WERI-Rb-1 (cell line): ENCODE measurements around the gene MRPL9.

Source experiments
- DNase-seq: peaks from one replicate; pipeline ENCODE4 v3.0.0-alpha.2; 2020
- H3K27ac ChIP-seq: fragments of 250-450 bp; sonication (Bioruptor Pico); 2 replicates; pipeline ENCODE4 v1.5.1; 2020; ENCODE audit warnings: mild to moderate bottlenecking, moderate library complexity
- H3K27me3 ChIP-seq: fragments of 250-450 bp; sonication (Bioruptor Pico); 2 replicates; pipeline ENCODE4 v1.5.1; 2021; ENCODE audit warnings: mild to moderate bottlenecking, low read depth, moderate library complexity; ENCODE audit not compliant: insufficient read depth, severe bottlenecking
- H3K36me3 ChIP-seq: fragments of 250-450 bp; sonication (Bioruptor Pico); 2 replicates; pipeline ENCODE4 v1.5.1; 2020; ENCODE audit warnings: mild to moderate bottlenecking, moderate library complexity
- H3K4me3 ChIP-seq: 2 replicates; pipeline ENCODE4 v1.5.1; 2011; ENCODE audit warnings: low read depth, mild to moderate bottlenecking, control low read depth, low read length
- H3K9me3 ChIP-seq: fragments of 250-450 bp; sonication (Bioruptor Pico); 2 replicates; pipeline ENCODE4 v1.5.1; 2021; ENCODE audit warnings: mild to moderate bottlenecking, moderate library complexity; ENCODE audit not compliant: severe bottlenecking
- CTCF ChIP-seq: IDR thresholded peaks from 2 replicates; pipeline ENCODE4 v1.5.1; 2011; ENCODE audit warnings: low read depth, mild to moderate bottlenecking, control low read depth, inconsistent platforms, low read length

Gene MRPL9

GRCh38 chr1:151763990-151764389 is 694 bp upstream of the MRPL9 start:
- no peak for DNase-seq
- H3K9me3 ChIP-seq, result no peaks in the 10 kb centered on the region
- peak overlapping the region; percentile 78 for H3K27ac ChIP-seq
- H3K4me3 ChIP-seq, result peak overlapping the region; percentile 73
- no peaks in the 10 kb centered on the region for H3K27me3 ChIP-seq
- H3K36me3 ChIP-seq, result peaks cover 33% of the 10 kb centered on the region
- no peak for TF ChIP-seq CTCF

- Histone ChIP-seq H3K27ac (no peak overlapping the region), H3K27me3 (no peaks in the 10 kb centered on the region), H3K4me3 (no peak overlapping the region), H3K9me3 (no peaks in the 10 kb centered on the region), H3K36me3 (peaks cover 63% of the 10 kb centered on the region)
- no peak for TF ChIP-seq CTCF
- DNase-seq, result no peak
These were observed 2.5 kb downstream of the MRPL9 start for GRCh38 chr1:151760597-151761385.

DNA sequence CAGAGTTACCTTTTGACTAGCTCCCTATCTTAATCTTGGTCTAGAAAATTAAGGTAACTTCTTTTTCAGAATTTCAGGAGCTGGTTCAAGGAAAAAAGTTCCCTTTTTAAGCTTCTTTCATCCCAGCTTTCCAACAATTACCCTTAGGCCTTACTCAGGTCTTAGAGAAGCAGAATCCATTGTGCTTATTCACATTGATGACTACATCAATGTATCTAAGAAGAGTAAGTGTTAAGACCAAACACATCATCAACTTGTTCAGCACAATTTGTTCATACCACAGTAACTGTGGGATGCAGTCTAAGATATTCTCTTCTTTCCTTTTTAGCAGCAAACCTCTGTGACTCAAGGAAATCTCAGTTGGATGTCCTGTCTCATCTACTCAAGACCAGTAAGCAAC is 4.1 kb downstream of the MRPL9 start:
- H3K27me3 ChIP-seq, result no peaks in the 10 kb centered on the region
- no peak overlapping the region for H3K4me3 ChIP-seq
- no peaks in the 10 kb centered on the region for H3K9me3 ChIP-seq
- no peak for TF ChIP-seq CTCF
- peaks cover 73% of the 10 kb centered on the region for H3K36me3 ChIP-seq
- no peak overlapping the region for H3K27ac ChIP-seq
- no peak for DNase-seq

- no peak for DNase-seq
- H3K27me3 ChIP-seq, result no peaks in the 10 kb centered on the region
- no peak for TF ChIP-seq CTCF
- peaks cover 61% of the 10 kb centered on the region for H3K36me3 ChIP-seq
- no peak overlapping the region for H3K27ac ChIP-seq
- H3K9me3 ChIP-seq, result no peaks in the 10 kb centered on the region
- H3K4me3 ChIP-seq, result no peak overlapping the region
These were observed 7.0 kb downstream of the MRPL9 start for GRCh38 chr1:151756291-151756690.

DNA sequence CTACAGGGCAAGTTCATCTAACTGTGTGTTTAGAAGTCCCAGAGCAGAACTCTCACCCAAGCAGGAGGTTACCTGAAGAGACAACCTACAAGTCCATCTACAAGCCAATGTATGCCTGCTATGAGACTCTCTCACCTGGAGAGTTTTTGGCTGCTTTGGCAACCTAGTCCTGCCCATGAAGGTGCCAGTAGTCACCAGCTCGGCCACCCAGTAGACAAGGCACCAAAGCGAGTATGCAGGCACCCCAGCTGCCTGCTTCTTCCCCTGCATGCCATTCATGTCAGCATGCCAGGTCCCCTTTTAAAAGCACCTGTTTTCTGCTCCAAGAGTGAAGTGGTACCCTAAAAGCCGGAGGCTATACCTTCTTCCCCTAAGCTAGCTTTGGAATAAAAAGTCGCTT is 21.8 kb downstream of the MRPL9 start:
- Histone ChIP-seq H3K27ac (no peak overlapping the region), H3K9me3 (peaks cover 18% of the 10 kb centered on the region), H3K27me3 (no peaks in the 10 kb centered on the region), H3K36me3 (no peaks in the 10 kb centered on the region), H3K4me3 (no peak overlapping the region)
- no peak for TF ChIP-seq CTCF
- DNase-seq, result no peak
